ELF-1 (cell line): ENCODE results near the gene ZCCHC9.
"Not testable (repeated sequence)": the region's sequence is repeated elsewhere in the genome, so short reads cannot be mapped to it uniquely, and the experiment has no call there.

Source experiments
- DNase-seq: peaks from one replicate; pipeline ENCODE4 v3.0.0-alpha.2; 2016; ENCODE audit warnings: low read depth, low spot score

ZCCHC9 gene

GRCh38 chr5:81305785-81306184 lies 4.4 kb downstream of the ZCCHC9 start:
- DNase-seq: no peak

GRCh38 chr5:81308836-81309235 lies 7.4 kb downstream of the ZCCHC9 start:
- no peak for DNase-seq

GRCh38 chr5:81310402-81311063 lies 9.1 kb downstream of the ZCCHC9 start:
- DNase-seq: no peak

- no peak for DNase-seq
These were observed 11.9 kb downstream of the ZCCHC9 start for GRCh38 chr5:81313278-81313677.

- no peak for DNase-seq
These were observed 12.3 kb downstream of the ZCCHC9 start for GRCh38 chr5:81313686-81314085.

- no peak for DNase-seq
These were observed 13.2 kb downstream of the ZCCHC9 start for GRCh38 chr5:81314581-81314980.

- no peak for DNase-seq
These were observed 13.9 kb downstream of the ZCCHC9 start for GRCh38 chr5:81315336-81315735.

GRCh38 chr5:81315830-81316229 lies 14.4 kb downstream of the ZCCHC9 start:
- no peak for DNase-seq

GRCh38 chr5:81316571-81316970 lies 15.2 kb downstream of the ZCCHC9 start:
- no peak for DNase-seq

GRCh38 chr5:81317536-81317935 lies 16.1 kb downstream of the ZCCHC9 start:
- DNase-seq: no peak

GRCh38 chr5:81326554-81326953 lies 25.2 kb downstream of the ZCCHC9 start:
- no peak for DNase-seq

- no peak for DNase-seq
These were observed 33.1 kb downstream of the ZCCHC9 start for GRCh38 chr5:81334304-81335061.

GRCh38 chr5:81335946-81336345 lies 34.6 kb downstream of the ZCCHC9 start:
- no peak for DNase-seq

GRCh38 chr5:81336556-81336955 lies 35.2 kb downstream of the ZCCHC9 start:
- no peak for DNase-seq

- DNase-seq: no peak
These were observed 36.4 kb downstream of the ZCCHC9 start for GRCh38 chr5:81337803-81338202.

- not testable (repeated sequence) for DNase-seq
These were observed 36.8 kb downstream of the ZCCHC9 start for GRCh38 chr5:81338213-81338612.

GRCh38 chr5:81344736-81345135 lies 43.3 kb downstream of the ZCCHC9 start:
- DNase-seq: no peak

GRCh38 chr5:81345411-81346003 lies 44.1 kb downstream of the ZCCHC9 start:
- DNase-seq: no peak

- DNase-seq: no peak
These were observed 47.8 kb downstream of the ZCCHC9 start for GRCh38 chr5:81349161-81349560.

GRCh38 chr5:81350507-81350906 lies 49.1 kb downstream of the ZCCHC9 start:
- peak; percentile 8 for DNase-seq

GRCh38 chr5:81353189-81353588 lies 51.8 kb downstream of the ZCCHC9 start:
- no peak for DNase-seq

- DNase-seq: no peak
These were observed 52.7 kb downstream of the ZCCHC9 start for GRCh38 chr5:81354093-81354492.
